Regular cardiac myocyte (primary cell): Measurements from ENCODE around the gene ATP6AP2. TPM values are rescaled to one million over a fixed set of nuclear protein-coding genes. Genes with fewer than 3 reads are reported as not detected.

Source experiments
- total RNA-seq: library from RNA; depleted of rRNA; stranded (reverse); fragments of >200 nt; gene quantifications from 2 replicates; pipeline ENCODE4 v1.2.3, GENCODE V29; 2014

Gene ATP6AP2
- 105 and 227 TPM in 2 replicates for total RNA-seq

DNA sequence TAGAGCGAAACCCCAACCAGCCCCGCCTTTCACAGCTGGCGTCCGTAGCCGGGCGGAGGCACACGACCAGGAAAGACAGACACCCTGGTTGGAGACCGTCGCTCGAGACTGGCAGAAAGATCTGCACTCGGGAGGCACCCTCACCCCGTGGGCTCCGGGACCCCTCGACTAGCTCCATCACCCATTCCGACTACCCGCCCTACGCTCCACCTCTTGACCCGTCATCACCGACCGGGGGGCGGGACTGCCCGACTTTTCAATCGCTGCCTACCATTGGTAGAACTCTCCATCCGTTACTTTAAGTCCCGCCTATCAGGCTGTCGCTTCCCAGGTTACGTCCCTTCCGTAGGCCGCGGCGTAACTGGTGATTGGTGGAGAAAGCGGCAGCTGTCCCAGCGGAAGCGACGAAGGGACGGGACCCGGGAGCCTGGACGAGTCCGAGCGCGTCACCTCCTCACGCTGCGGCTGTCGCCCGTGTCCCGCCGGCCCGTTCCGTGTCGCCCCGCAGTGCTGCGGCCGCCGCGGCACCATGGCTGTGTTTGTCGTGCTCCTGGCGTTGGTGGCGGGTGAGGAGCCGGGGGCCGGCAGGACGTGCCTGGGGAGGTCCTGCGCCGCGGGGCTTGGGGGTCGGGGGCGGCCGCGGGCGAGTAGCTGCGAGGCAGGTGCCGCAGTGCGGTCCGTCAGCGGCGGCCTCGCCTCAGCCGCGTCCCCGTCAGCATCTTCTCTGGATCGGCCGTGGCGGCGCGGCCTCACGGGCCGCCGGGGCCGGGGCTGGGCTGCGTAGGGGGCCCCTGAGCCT lies at the start of gene ATP6AP2:
ATP6AP2 (plus strand) TSS at position 434 of the 799 bp plus-strand sequence; CDS start at position 530, 96 bp downstream.

DNA sequence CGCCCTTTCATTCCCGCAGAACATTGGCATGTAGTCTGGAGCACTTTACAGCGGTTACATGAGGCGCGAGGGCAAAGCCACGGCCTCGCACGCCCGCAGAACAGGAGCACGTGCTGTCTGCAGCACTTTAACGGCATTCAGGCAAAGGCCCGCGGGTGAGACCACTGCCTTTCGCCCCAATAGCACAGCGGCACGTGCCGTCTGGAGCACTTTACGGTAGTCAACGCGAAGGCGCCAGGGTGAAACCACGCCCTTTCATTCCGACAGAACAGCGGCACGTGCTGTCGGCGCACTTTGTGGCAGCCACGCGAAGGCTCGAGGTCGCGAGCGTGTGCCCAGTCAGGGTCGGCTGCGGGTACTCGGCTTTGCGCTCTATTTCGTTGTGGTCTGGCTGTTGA lies 42.4 kb downstream of the ATP6AP2 start, which contains the start of gene MPC1L:
MPC1L (plus strand) TSS at position 290 of the 398 bp plus-strand sequence. CDS start 138 bp downstream, outside the sequence.

DNA sequence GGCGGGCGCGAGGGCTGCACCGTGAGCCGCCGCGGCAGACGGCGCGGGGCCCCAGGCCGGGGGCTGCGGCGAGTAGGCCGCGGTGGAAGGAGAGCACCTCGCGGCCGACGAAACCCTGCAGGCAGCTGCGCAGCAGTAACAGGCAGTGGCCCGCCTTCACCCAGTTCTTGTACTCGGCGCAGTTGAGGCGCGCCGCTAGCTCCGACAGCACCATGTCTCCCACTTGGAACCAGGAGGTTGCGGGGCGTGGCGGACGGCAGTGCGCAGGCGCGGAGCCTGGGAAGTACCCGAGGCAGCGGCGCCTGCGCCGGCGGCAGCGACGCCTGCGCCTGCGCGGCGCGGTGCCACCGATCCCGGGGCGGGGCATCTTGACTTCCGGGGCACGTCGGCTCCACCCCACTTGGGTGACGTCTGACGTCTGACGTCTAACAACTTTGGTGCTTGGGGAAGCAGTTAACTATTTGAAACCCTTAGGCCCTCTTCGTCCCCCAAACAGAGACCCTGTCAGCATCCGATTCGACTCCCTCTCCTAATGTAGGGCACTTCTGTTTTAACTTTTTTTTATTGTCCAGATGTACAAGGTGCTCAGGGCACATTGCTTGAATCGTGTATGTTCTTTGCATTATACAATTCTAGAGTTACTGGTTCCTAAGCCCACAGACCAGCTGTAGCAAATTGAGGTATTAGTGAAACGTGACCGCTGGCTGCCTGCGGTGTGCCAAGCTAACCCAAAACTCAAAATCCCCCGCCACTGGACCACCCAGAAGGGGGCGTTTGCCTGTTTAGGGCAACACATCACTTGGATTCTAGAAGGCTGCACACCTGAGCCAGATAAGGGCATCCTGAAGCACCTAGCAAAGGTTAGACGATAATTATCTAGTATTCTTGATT lies 66.8 kb downstream of the ATP6AP2 start, which contains the start of gene CXorf38:
CXorf38 (minus strand) TSS at position 255 of the 891 bp plus-strand sequence; CDS start at position 214, 41 bp downstream.

Other genes starting within 250 kb of the ATP6AP2 start
- not detected in 2 replicates for gene MPC1L, start 42.5 kb downstream of the ATP6AP2 start, total RNA-seq
- 9.6 and 12.5 TPM in 2 replicates for gene CXorf38, start 66.6 kb downstream of the ATP6AP2 start, total RNA-seq
- 11.3 and 17.5 TPM in 2 replicates for gene MED14, start 154.6 kb downstream of the ATP6AP2 start, total RNA-seq